Rectal smooth muscle tissue (tissue), 1 donor: Measurements from ENCODE around the gene SEC61B.

Experiments
- H3K27ac ChIP-seq: one replicate; pipeline ENCODE4 v1.7.0; 2013; ENCODE audit warnings: low read depth, low read length, inconsistent platforms
- H3K27me3 ChIP-seq: one replicate; pipeline ENCODE4 v1.7.0; 2013; ENCODE audit warnings: low read length; ENCODE audit not compliant: control insufficient read depth, insufficient read depth
- H3K36me3 ChIP-seq: one replicate; pipeline ENCODE4 v1.7.0; 2013; ENCODE audit warnings: low read length; ENCODE audit not compliant: control insufficient read depth, insufficient read depth
- H3K4me1 ChIP-seq: one replicate; pipeline ENCODE4 v1.7.0; 2013; ENCODE audit warnings: low read length; ENCODE audit not compliant: control insufficient read depth, insufficient read depth
- H3K4me3 ChIP-seq: one replicate; pipeline ENCODE4 v1.7.0; 2013; ENCODE audit warnings: low read length
- H3K9ac ChIP-seq: one replicate; pipeline ENCODE4 v1.7.0; 2013; ENCODE audit warnings: low read length

Gene SEC61B

DNA sequence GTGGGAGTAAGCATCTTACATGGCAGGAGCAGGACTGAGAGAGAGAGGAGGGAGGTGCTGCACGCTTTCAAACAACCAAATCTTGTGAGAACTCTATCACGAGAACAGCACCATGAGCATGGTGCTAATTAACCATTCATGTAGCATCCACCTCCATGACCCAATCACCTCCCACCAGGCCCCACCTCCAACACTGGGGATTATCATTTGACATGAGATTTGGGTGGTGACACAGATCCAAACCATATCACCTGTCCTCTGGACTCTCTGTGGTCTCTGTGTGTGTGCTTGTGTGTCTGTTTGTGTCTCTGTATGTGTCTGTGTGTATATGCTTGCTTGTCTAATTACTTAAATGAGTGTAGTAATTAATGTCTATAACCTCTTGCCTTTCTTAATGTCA lies 31.1 kb downstream of the SEC61B start:
- Histone ChIP-seq H3K27ac (no peak overlapping the region), H3K27me3 (no peaks in the 10 kb centered on the region), H3K36me3 (no peaks in the 10 kb centered on the region), H3K9ac (no peak overlapping the region), H3K4me1 (no peaks in the 10 kb centered on the region), H3K4me3 (no peak overlapping the region)

DNA sequence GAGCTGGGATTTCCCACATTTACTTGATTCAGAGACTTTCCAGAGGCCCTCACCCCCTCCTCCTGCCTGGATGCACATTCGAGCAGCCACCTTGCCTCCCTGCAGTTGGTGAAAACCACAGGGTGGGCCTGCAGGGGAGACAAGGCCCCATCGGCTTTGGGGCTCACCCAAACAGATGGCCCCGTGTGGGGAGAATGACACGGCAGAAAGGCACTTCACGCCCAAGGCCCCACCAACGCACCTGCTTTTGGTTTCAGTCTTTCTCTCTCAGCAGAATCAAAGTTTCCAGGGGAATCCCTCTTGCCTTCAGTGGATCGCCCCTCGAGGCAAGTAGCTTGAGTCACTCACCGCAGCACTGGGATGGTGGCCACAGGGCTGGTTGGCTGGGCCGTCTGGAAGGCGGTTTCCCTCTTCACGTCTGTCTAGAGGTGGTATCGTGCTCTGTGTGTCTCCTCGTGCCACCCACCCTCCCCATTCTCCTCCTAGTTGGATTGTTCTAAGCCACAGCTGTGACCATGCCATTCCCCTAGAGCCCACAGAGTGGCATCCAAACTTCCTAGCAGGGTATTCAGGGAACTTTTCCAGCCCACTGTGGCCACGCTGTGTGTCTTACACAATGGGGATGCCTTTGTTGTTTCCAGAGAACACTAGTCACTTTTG lies 31.8 kb downstream of the SEC61B start:
- Histone ChIP-seq H3K27ac (no peak overlapping the region), H3K9ac (no peak overlapping the region), H3K4me1 (no peaks in the 10 kb centered on the region), H3K4me3 (no peak overlapping the region), H3K36me3 (no peaks in the 10 kb centered on the region), H3K27me3 (no peaks in the 10 kb centered on the region)

DNA sequence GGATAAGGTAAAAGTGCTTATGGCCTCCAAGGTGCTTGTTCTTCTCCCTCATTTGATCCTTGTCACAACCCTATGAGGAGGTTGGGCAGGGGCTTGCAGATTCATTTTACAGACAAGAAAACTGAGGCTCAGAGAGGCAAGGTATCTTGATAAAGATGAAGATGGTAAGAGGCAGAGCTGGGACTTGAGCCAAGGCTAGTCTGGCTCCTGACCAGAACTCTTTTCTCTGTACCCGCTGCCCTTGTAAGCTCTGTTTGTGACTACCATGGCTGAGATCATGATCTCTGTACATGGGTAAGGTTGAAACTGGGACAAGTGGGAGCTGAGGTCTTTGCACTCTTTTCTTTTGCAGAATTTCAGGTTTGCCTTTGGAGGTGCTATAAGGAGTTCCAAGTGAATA lies 33.6 kb downstream of the SEC61B start:
- Histone ChIP-seq H3K36me3 (no peaks in the 10 kb centered on the region), H3K27ac (no peak overlapping the region), H3K4me3 (no peak overlapping the region), H3K9ac (no peak overlapping the region), H3K4me1 (peaks cover 4% of the 10 kb centered on the region), H3K27me3 (no peaks in the 10 kb centered on the region)

DNA sequence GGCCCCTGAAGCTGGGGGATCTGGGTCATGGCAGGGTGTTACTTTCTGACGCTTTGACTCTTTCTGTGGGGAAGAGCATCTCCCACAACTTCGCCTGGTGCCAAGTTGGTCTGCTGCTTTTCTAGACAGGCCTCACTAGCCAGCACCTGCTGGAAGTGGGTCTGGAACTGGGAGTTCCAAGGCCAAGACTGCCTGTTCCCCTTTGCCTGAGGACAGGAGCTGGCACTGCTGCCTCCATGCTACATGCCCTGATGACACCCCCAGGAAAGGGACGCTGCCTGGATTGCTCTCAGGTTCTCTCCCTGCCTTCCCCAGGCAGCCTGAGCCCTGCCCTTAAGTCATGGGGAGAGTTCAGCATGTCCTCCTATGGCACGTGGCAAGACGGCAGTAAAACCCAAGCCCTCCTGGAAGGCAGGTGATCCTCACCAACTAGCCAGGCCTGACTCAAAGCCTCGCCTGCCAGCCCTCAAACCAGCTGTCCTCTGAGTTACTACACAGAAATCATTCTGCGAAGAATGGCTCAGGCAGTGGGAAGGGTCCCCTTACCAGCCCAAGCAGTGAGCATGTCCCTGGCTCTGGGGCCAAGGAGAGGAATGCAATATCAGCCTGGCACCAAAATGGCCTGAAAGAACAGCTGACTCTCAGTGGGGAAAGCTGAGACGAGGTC lies 35.8 kb downstream of the SEC61B start:
- Histone ChIP-seq H3K4me1 (peaks cover 4% of the 10 kb centered on the region), H3K27me3 (no peaks in the 10 kb centered on the region), H3K36me3 (no peaks in the 10 kb centered on the region), H3K4me3 (no peak overlapping the region), H3K27ac (no peak overlapping the region), H3K9ac (no peak overlapping the region)

- Histone ChIP-seq H3K9ac (no peak overlapping the region), H3K4me3 (peak overlapping the region; percentile 53), H3K4me1 (peaks cover 4% of the 10 kb centered on the region), H3K27me3 (no peaks in the 10 kb centered on the region), H3K36me3 (no peaks in the 10 kb centered on the region), H3K27ac (peak overlapping the region; percentile 25)
Observed at GRCh38 chr9:99259231-99259918, 37.3 kb downstream of the SEC61B start.

GRCh38 chr9:99261923-99262322 lies 39.8 kb downstream of the SEC61B start:
- no peaks in the 10 kb centered on the region for H3K27me3 ChIP-seq
- H3K9ac ChIP-seq = no peak overlapping the region
- H3K4me3 ChIP-seq = no peak overlapping the region
- no peaks in the 10 kb centered on the region for H3K36me3 ChIP-seq
- H3K4me1 ChIP-seq = peaks cover 4% of the 10 kb centered on the region
- no peak overlapping the region for H3K27ac ChIP-seq

DNA sequence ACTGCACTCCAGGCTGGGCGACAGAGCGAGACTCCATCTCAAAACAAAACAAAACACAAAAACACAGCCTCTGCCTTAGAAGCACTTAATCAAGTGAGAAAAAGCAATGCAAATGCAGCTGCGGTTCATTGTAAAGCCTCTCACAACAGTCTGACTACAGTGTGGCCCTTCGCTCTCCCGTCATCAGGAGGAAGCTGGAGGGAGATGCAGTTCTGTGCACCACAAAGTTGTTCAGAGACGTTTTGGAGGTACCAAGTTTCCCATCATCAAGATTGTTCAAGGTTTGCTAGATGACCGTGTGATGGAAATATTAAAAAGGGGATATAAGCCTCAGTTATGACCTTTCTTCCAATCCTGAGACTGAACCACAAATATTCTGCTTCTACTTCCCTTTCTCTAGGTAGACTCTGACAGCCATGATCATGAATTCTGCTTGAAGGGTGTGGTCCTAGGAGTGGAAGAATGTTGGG lies 40.9 kb downstream of the SEC61B start:
- no peak overlapping the region for H3K4me3 ChIP-seq
- no peaks in the 10 kb centered on the region for H3K27me3 ChIP-seq
- H3K9ac ChIP-seq = no peak overlapping the region
- peaks cover 4% of the 10 kb centered on the region for H3K4me1 ChIP-seq
- H3K36me3 ChIP-seq = no peaks in the 10 kb centered on the region
- H3K27ac ChIP-seq = no peak overlapping the region

GRCh38 chr9:99264070-99264680 lies 42.1 kb downstream of the SEC61B start:
- H3K9ac ChIP-seq = no peak overlapping the region
- no peak overlapping the region for H3K27ac ChIP-seq
- H3K4me1 ChIP-seq = peaks cover 4% of the 10 kb centered on the region
- H3K36me3 ChIP-seq = no peaks in the 10 kb centered on the region
- no peaks in the 10 kb centered on the region for H3K27me3 ChIP-seq
- H3K4me3 ChIP-seq = no peak overlapping the region

- no peak overlapping the region for H3K4me3 ChIP-seq
Observed at GRCh38 chr9:99265691-99266090, 43.6 kb downstream of the SEC61B start.

DNA sequence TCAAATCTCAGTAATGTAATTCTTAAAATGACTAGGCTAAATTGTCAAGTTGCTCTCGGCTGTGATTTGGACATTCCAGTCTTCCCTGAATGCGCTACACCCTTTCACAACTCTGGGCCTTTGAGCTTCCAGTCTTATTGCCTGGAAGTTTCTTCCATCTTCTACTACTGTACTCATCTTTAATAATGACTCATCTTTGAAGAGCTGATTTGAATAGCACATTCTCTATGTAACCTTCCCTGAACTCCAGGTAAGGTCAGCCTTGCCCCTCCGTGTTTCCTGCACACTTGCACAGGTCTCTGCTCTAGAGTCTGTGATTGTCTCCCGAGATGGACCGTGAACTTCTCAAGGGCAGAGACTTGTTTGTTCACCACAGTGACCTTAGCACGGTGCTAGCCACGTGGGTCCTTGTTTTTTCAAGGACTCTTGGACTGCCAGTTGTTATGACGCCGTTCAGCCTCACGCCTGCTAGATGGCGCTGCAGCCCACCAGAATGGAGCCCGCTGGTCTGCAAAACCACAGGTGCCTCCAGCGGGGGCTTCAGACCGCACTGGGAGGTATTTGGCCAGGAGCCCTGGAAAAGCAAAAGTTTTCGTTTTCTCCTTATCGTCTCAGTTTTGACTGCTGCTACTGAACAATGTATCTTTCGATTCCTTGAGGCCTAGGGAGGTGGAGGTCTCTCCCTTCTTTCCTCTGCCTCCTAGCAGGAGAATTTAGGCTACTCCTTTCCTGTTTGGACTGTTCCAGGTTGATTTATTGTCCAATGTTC lies 44.4 kb downstream of the SEC61B start:
- H3K27me3 ChIP-seq = no peaks in the 10 kb centered on the region
- H3K27ac ChIP-seq = no peak overlapping the region
- H3K9ac ChIP-seq = no peak overlapping the region
- H3K4me3 ChIP-seq = no peak overlapping the region
- no peaks in the 10 kb centered on the region for H3K4me1 ChIP-seq
- H3K36me3 ChIP-seq = no peaks in the 10 kb centered on the region

More at GRCh38 chr9:99265691-99266090, 43.6 kb downstream of the SEC61B start:
- no peaks in the 10 kb centered on the region for H3K4me1 ChIP-seq
- H3K27me3 ChIP-seq = no peaks in the 10 kb centered on the region
- no peak overlapping the region for H3K27ac ChIP-seq
- no peak overlapping the region for H3K9ac ChIP-seq
- H3K36me3 ChIP-seq = no peaks in the 10 kb centered on the region

- Histone ChIP-seq H3K9ac (no peak overlapping the region), H3K27me3 (no peaks in the 10 kb centered on the region), H3K4me1 (no peaks in the 10 kb centered on the region), H3K36me3 (no peaks in the 10 kb centered on the region), H3K27ac (no peak overlapping the region), H3K4me3 (no peak overlapping the region)
Observed at GRCh38 chr9:99269416-99269815, 47.3 kb downstream of the SEC61B start.

DNA sequence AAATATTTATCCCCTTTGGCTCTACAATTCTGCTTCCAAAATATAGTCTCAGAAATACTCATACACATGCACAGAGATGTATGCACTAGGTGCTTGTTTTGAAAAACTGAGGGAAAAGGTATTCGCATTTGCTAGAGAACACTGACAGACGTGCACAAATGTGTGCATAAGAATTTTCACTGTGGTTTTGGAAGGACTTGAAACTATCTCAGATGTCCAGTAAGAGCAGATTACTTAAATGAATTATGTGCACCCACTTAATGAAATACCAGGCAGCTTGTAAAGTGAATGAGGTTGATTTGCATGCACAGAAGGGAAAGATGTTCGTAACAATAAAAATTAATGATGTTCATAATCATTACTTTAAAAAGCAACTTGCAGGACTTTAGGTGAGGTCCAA lies 48.4 kb downstream of the SEC61B start:
- Histone ChIP-seq H3K36me3 (no peaks in the 10 kb centered on the region), H3K27ac (no peak overlapping the region), H3K4me1 (no peaks in the 10 kb centered on the region), H3K27me3 (no peaks in the 10 kb centered on the region), H3K9ac (no peak overlapping the region), H3K4me3 (no peak overlapping the region)
